Stimulated activated CD8-positive, alpha-beta memory T cell treated with anti-CD3 and anti-CD28 coated beads, Interleukin-12 subunit alpha, Interleukin-12 subunit beta, amount 100 ng/mL, for 24 hours (primary cell): ENCODE data around the gene USP27X.

Experiments
- DNase-seq: peaks from one replicate; pipeline ENCODE4 v3.0.0-alpha.2; 2020; ENCODE audit errors: extremely low read depth

USP27X gene

GRCh38 chrX:49884290-49884862 is 5.1 kb downstream of the USP27X start:
- no peak for DNase-seq

GRCh38 chrX:49892542-49892941 is 13.3 kb downstream of the USP27X start:
- DNase-seq: no peak

- DNase-seq: no peak
Measured at GRCh38 chrX:49896951-49897350, 17.7 kb downstream of the USP27X start.

- DNase-seq: no peak
Measured at GRCh38 chrX:49901048-49901447, 21.8 kb downstream of the USP27X start.

GRCh38 chrX:49910344-49910743 is 31.1 kb downstream of the USP27X start:
- no peak for DNase-seq

- no peak for DNase-seq
Measured at GRCh38 chrX:49912086-49912485, 32.8 kb downstream of the USP27X start.

GRCh38 chrX:49912861-49913260 is 33.6 kb downstream of the USP27X start:
- no peak for DNase-seq

- DNase-seq: no peak
Measured at GRCh38 chrX:49915361-49916222, 36.3 kb downstream of the USP27X start.

- no peak for DNase-seq
Measured at GRCh38 chrX:49919617-49920016, 40.3 kb downstream of the USP27X start.

- no peak for DNase-seq
Measured at GRCh38 chrX:49921109-49921508, 41.8 kb downstream of the USP27X start.

- DNase-seq: peak; percentile 81
Measured at GRCh38 chrX:49922291-49923241, 43.3 kb downstream of the USP27X start, which contains the start of gene CLCN5. TSS of gene CLCN5 (plus strand) at chrX:49922596. CDS start at chrX:49925299, 2,703 bp downstream.

- DNase-seq: no peak
Measured at GRCh38 chrX:49925176-49925575, 45.9 kb downstream of the USP27X start.

GRCh38 chrX:49930039-49930438 is 50.8 kb downstream of the USP27X start:
- no peak for DNase-seq
